ENCODE measurements around the gene SH3RF2.

DNA sequence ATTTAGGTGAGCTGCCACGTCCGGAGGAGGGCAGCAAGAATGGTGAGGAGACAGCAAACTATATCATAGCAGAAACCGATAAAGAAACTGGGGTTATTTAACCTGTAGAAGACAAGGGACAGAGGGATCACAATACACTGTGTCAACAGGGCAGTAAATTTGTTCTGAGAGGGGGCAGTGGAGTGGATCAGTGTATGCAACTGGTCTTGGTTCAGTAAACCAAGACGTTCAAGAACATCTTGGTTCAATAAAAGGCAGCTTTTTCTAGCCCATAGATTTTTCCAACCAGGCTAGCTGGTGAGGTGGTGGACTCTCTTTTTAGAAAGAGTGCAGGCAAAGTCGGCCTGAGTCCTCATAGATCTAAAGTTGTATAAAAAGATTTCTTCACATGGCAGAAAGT lies 113.7 kb downstream of the SH3RF2 start:
- no peak for TF ChIP-seq ZNF544 (tag by site-specific recombination; IDR thresholded peaks at IDR 0.05)
- no peak for TF ChIP-seq CTCF (tag by site-specific recombination; IDR thresholded peaks at IDR 0.05)
- TF ChIP-seq ZNF121 (tag by site-specific recombination; IDR thresholded peaks at IDR 0.05): no peak
- TF ChIP-seq ZNF140 (tag by site-specific recombination; IDR thresholded peaks at IDR 0.05): no peak
- no peak for TF ChIP-seq ZNF324 (tag by site-specific recombination; IDR thresholded peaks at IDR 0.05)
- no peak for TF ChIP-seq ZNF830 (tag by site-specific recombination; IDR thresholded peaks at IDR 0.05; ENCODE audit: low read depth)
- TF ChIP-seq ZNF112 (tag by site-specific recombination; IDR thresholded peaks at IDR 0.05): no peak
- TF ChIP-seq ZNF341 (tag by site-specific recombination; IDR thresholded peaks at IDR 0.05; ENCODE audit: low read depth): no peak
- TF ChIP-seq ZNF274 (IDR thresholded peaks at IDR 0.05; ENCODE audit: low read length): no peak
- no peak for TF ChIP-seq ZNF274 (tag by site-specific recombination; IDR thresholded peaks at IDR 0.05; ENCODE audit: borderline replicate concordance)
- TF ChIP-seq ZBTB11 (tag by site-specific recombination; conservative IDR thresholded peaks at IDR 0.05; ENCODE audit: low read depth): no peak
- no peak for TF ChIP-seq ZNF221 (tag by site-specific recombination; IDR thresholded peaks at IDR 0.05; ENCODE audit: borderline replicate concordance)
- no peak for TF ChIP-seq ZNF629 (tag by site-specific recombination; IDR thresholded peaks at IDR 0.05)
- TF ChIP-seq ZNF555 (tag by site-specific recombination; conservative IDR thresholded peaks at IDR 0.05): no peak

Data from HEK293 (cell line).